GM23338 (cell line): ENCODE results near the gene TSPAN7. TPM values are rescaled to one million over a fixed set of nuclear protein-coding genes. Genes with fewer than 3 reads are reported as not detected.

ENCODE experiments used
- ATAC-seq: fragments of 200-7000 bp; cut with Tn5 transposase; 3 replicates; pipeline ENCODE4 v1.9.1; 2020
- DNase-seq: peaks from one replicate; pipeline ENCODE4 v3.0.0-alpha.2; 2015; ENCODE audit warnings: low spot score
- H2AFZ ChIP-seq: fragments of 200-600 bp; sonication (generic); 2 replicates; pipeline ENCODE4 v1.8.0; 2016; ENCODE audit warnings: antibody characterized with exemption, mild to moderate bottlenecking, moderate library complexity
- H3F3A ChIP-seq: fragments of 200-600 bp; sonication (generic); replicated peaks from 2 replicates; pipeline ENCODE4 v1.8.0; 2017; ENCODE audit warnings: antibody characterized with exemption, mixed run types, low read depth
- H3K27ac ChIP-seq: fragments of 200-600 bp; sonication (generic); 2 replicates; pipeline ENCODE4 v1.6.1; 2016; ENCODE audit warnings: low read depth
- H3K27me3 ChIP-seq: fragments of 200-600 bp; sonication (generic); 2 replicates; pipeline ENCODE4 v1.8.0; 2016; ENCODE audit warnings: mild to moderate bottlenecking, mixed run types, moderate library complexity; ENCODE audit not compliant: insufficient read depth
- H3K36me3 ChIP-seq: fragments of 200-600 bp; sonication (generic); 2 replicates; pipeline ENCODE4 v1.8.0; 2016; ENCODE audit warnings: mild to moderate bottlenecking; ENCODE audit not compliant: insufficient read depth
- H3K4me1 ChIP-seq: fragments of 200-600 bp; sonication (generic); 2 replicates; pipeline ENCODE4 v1.8.0; 2016; ENCODE audit warnings: mild to moderate bottlenecking, moderate library complexity; ENCODE audit not compliant: insufficient read depth
- H3K4me2 ChIP-seq: fragments of 200-600 bp; sonication (generic); 2 replicates; pipeline ENCODE4 v1.7.1; 2017; ENCODE audit warnings: mixed run types
- H3K4me3 ChIP-seq: fragments of 200-600 bp; sonication (generic); 2 replicates; pipeline ENCODE4 v1.6.1; 2016; ENCODE audit warnings: mixed run types
- H3K79me2 ChIP-seq: fragments of 200-600 bp; sonication (generic); replicated peaks from 2 replicates; pipeline ENCODE4 v1.8.0; 2017; ENCODE audit warnings: mild to moderate bottlenecking; ENCODE audit not compliant: insufficient read depth
- H3K9me2 ChIP-seq: fragments of 200-600 bp; sonication (generic); 2 replicates; pipeline ENCODE4 v1.8.0; 2017; ENCODE audit not compliant: insufficient read depth
- H4K20me1 ChIP-seq: fragments of 200-600 bp; sonication (generic); replicated peaks from 2 replicates; pipeline ENCODE4 v1.8.0; 2017; ENCODE audit warnings: mild to moderate bottlenecking; ENCODE audit not compliant: insufficient read depth
- H3K27ac Mint-ChIP-seq: 2 replicates; pipeline ENCODE4 v1.8.0; 2020; ENCODE audit warnings: inconsistent platforms, mild to moderate bottlenecking, moderate library complexity, mixed read lengths
- H3K27me3 Mint-ChIP-seq: 3 replicates; pipeline ENCODE4 v1.8.0; 2022; ENCODE audit warnings: low read depth, mild to moderate bottlenecking, moderate library complexity, mixed read lengths, inconsistent platforms; ENCODE audit not compliant: insufficient read depth, poor library complexity
- H3K36me3 Mint-ChIP-seq: 3 replicates; pipeline ENCODE4 v1.8.0; 2021; ENCODE audit warnings: low read depth, mild to moderate bottlenecking, inconsistent platforms, moderate library complexity, mixed read lengths
- H3K4me1 Mint-ChIP-seq: 3 replicates; pipeline ENCODE4 v1.8.0; 2020; ENCODE audit warnings: mild to moderate bottlenecking, inconsistent platforms, mixed read lengths
- H3K4me3 Mint-ChIP-seq: 3 replicates; pipeline ENCODE4 v1.8.0; 2021; ENCODE audit warnings: moderate library complexity, mild to moderate bottlenecking, inconsistent platforms, mixed read lengths
- H3K9me3 Mint-ChIP-seq: 3 replicates; pipeline ENCODE4 v1.8.0; 2020; ENCODE audit warnings: moderate library complexity, mild to moderate bottlenecking, inconsistent platforms, mixed read lengths
- CREB1 ChIP-seq: fragments of 250-450 bp; sonication (Bioruptor Pico); IDR thresholded peaks from 2 replicates; pipeline ENCODE4 v1.5.0; 2020; ENCODE audit warnings: low read depth, mild to moderate bottlenecking, moderate library complexity
- EZH2 ChIP-seq: fragments of 200-600 bp; sonication (generic); IDR thresholded peaks from one replicate; pipeline ENCODE4 v1.8.0; 2017; ENCODE audit warnings: antibody characterized with exemption, mild to moderate bottlenecking, low read depth; ENCODE audit not compliant: unreplicated experiment
- EZH2phosphoT487 ChIP-seq: fragments of 200-600 bp; sonication (generic); IDR thresholded peaks from one replicate; pipeline ENCODE4 v1.8.1; 2018; ENCODE audit warnings: antibody characterized with exemption; ENCODE audit not compliant: unreplicated experiment
- NANOG ChIP-seq: IDR thresholded peaks from 2 replicates; pipeline ENCODE4 v1.6.1; 2016; ENCODE audit warnings: antibody characterized with exemption, borderline replicate concordance
- REST ChIP-seq: IDR thresholded peaks from one replicate; pipeline ENCODE4 v1.6.1; 2018; ENCODE audit warnings: antibody characterized with exemption; ENCODE audit not compliant: unreplicated experiment
- ZNF331 ChIP-seq: fragments of 250-450 bp; sonication (Bioruptor Pico); IDR thresholded peaks from 2 replicates; pipeline ENCODE4 v1.5.0; 2020; ENCODE audit warnings: low read depth, mild to moderate bottlenecking, moderate library complexity
- polyA plus RNA-seq: library from polyadenylated mRNA; unstranded; fragments of >200 nt; fragmentation: Nextera tagmentation; extraction: Ambion mirVana; gene quantifications from 2 replicates; pipeline ENCODE4 v1.2.1, GENCODE V29; 2016
- total RNA-seq: library from RNA; depleted of rRNA; stranded (reverse); fragments of >200 nt; shearing (Covaris generic); gene quantifications from 2 replicates; pipeline ENCODE4 v1.2.3, GENCODE V29; 2014
- TF ChIP-seq, protein P1 (sequence below): IDR thresholded peaks from 2 replicates; pipeline ENCODE4 v1.6.1; 2016; ENCODE audit warnings: antibody characterized with exemption
- TF ChIP-seq, protein P2 (sequence below): fragments of 250-450 bp; sonication (Bioruptor Pico); IDR thresholded peaks from 2 replicates; pipeline ENCODE4 v1.5.0; 2020; ENCODE audit warnings: mild to moderate bottlenecking, moderate library complexity

The TSPAN7 gene
- total and polyA plus RNA-seq, 2 experiments from 2014 or later, result 7.2 to 11.5 TPM

GRCh38 chrX:38574858-38575257, 13.5 kb downstream of the TSPAN7 start (continued):
- TF ChIP-seq REST (no peak), CREB1 (no peak), NANOG (no peak), EZH2phosphoT487 (no peak), ZNF331 (CRISPR knock-in tag) (no peak)
- TF ChIP-seq, protein P1, sequence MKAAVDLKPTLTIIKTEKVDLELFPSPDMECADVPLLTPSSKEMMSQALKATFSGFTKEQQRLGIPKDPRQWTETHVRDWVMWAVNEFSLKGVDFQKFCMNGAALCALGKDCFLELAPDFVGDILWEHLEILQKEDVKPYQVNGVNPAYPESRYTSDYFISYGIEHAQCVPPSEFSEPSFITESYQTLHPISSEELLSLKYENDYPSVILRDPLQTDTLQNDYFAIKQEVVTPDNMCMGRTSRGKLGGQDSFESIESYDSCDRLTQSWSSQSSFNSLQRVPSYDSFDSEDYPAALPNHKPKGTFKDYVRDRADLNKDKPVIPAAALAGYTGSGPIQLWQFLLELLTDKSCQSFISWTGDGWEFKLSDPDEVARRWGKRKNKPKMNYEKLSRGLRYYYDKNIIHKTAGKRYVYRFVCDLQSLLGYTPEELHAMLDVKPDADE, result no peak

GRCh38 chrX:38575888-38576287, 14.5 kb downstream of the TSPAN7 start:
- no peak overlapping the region for H3K27ac Mint-ChIP-seq
- no peak overlapping the region for H3K27ac ChIP-seq
- H3K9me2 ChIP-seq, result no peaks in the 10 kb centered on the region
- no peaks in the 10 kb centered on the region for H3K36me3 ChIP-seq
- no peaks in the 10 kb centered on the region for H3K27me3 Mint-ChIP-seq
- H3K4me3 Mint-ChIP-seq, result no peak overlapping the region
- H3K4me1 ChIP-seq, result no peaks in the 10 kb centered on the region
- H3K36me3 Mint-ChIP-seq, result no peaks in the 10 kb centered on the region
- ATAC-seq (no peak), DNase-seq (no peak)
- H4K20me1 ChIP-seq, result no peaks in the 10 kb centered on the region
- TF ChIP-seq, protein P2, sequence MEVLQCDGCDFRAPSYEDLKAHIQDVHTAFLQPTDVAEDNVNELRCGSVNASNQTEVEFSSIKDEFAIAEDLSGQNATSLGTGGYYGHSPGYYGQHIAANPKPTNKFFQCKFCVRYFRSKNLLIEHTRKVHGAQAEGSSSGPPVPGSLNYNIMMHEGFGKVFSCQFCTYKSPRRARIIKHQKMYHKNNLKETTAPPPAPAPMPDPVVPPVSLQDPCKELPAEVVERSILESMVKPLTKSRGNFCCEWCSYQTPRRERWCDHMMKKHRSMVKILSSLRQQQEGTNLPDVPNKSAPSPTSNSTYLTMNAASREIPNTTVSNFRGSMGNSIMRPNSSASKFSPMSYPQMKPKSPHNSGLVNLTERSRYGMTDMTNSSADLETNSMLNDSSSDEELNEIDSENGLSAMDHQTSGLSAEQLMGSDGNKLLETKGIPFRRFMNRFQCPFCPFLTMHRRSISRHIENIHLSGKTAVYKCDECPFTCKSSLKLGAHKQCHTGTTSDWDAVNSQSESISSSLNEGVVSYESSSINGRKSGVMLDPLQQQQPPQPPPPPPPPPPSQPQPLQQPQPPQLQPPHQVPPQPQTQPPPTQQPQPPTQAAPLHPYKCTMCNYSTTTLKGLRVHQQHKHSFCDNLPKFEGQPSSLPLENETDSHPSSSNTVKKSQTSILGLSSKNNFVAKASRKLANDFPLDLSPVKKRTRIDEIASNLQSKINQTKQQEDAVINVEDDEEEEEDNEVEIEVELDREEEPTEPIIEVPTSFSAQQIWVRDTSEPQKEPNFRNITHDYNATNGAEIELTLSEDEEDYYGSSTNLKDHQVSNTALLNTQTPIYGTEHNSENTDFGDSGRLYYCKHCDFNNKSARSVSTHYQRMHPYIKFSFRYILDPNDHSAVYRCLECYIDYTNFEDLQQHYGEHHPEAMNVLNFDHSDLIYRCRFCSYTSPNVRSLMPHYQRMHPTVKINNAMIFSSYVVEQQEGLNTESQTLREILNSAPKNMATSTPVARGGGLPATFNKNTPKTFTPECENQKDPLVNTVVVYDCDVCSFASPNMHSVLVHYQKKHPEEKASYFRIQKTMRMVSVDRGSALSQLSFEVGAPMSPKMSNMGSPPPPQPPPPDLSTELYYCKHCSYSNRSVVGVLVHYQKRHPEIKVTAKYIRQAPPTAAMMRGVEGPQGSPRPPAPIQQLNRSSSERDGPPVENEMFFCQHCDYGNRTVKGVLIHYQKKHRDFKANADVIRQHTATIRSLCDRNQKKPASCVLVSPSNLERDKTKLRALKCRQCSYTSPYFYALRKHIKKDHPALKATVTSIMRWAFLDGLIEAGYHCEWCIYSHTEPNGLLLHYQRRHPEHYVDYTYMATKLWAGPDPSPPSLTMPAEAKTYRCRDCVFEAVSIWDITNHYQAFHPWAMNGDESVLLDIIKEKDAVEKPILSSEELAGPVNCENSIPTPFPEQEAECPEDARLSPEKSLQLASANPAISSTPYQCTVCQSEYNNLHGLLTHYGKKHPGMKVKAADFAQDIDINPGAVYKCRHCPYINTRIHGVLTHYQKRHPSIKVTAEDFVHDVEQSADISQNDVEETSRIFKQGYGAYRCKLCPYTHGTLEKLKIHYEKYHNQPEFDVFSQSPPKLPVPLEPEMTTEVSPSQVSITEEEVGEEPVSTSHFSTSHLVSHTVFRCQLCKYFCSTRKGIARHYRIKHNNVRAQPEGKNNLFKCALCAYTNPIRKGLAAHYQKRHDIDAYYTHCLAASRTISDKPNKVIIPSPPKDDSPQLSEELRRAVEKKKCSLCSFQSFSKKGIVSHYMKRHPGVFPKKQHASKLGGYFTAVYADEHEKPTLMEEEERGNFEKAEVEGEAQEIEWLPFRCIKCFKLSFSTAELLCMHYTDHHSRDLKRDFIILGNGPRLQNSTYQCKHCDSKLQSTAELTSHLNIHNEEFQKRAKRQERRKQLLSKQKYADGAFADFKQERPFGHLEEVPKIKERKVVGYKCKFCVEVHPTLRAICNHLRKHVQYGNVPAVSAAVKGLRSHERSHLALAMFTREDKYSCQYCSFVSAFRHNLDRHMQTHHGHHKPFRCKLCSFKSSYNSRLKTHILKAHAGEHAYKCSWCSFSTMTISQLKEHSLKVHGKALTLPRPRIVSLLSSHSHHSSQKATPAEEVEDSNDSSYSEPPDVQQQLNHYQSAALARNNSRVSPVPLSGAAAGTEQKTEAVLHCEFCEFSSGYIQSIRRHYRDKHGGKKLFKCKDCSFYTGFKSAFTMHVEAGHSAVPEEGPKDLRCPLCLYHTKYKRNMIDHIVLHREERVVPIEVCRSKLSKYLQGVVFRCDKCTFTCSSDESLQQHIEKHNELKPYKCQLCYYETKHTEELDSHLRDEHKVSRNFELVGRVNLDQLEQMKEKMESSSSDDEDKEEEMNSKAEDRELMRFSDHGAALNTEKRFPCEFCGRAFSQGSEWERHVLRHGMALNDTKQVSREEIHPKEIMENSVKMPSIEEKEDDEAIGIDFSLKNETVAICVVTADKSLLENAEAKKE (CRISPR knock-in tag), result no peak
- TF ChIP-seq, protein P1, result no peak
- TF ChIP-seq EZH2 (no peak), ZNF331 (CRISPR knock-in tag) (no peak), NANOG (no peak)
- no peaks in the 10 kb centered on the region for H3F3A ChIP-seq
- H3K79me2 ChIP-seq, result no peaks in the 10 kb centered on the region
- no peaks in the 10 kb centered on the region for H3K27me3 ChIP-seq
- H2AFZ ChIP-seq, result no peak overlapping the region
- no peak overlapping the region for H3K4me3 ChIP-seq
- no peak overlapping the region for H3K4me2 ChIP-seq
- H3K4me1 Mint-ChIP-seq, result no peaks in the 10 kb centered on the region
- H3K9me3 Mint-ChIP-seq, result no peaks in the 10 kb centered on the region
